Measurements from ENCODE around the gene NDUFB8.

GRCh38 chr10:100554902-100555301, 25.2 kb upstream of the NDUFB8 start:
- no peak for TF ChIP-seq CTCF (IDR thresholded peaks at IDR 0.05; ENCODE audit: insufficient read depth, low read length)
- no peak for TF ChIP-seq POLR2AphosphoS5 (IDR thresholded peaks at IDR 0.05; ENCODE audit: low read depth)
- TF ChIP-seq SPI1 (IDR thresholded peaks at IDR 0.05; ENCODE audit: borderline replicate concordance, low read depth): no peak

Measured in HL-60 (cell line).